GM18498 (cell line): ENCODE measurements around the gene CEP170B.
A peak's percentile ranks its signal among the peaks of the same experiment; 100 is the strongest.

Experiments
- ATAC-seq: cut with Tn5 transposase; IDR thresholded peaks from one replicate; pipeline ENCODE4 v1.9.1; 2021; ENCODE audit warnings: mild to moderate bottlenecking, moderate library complexity; ENCODE audit not compliant: unreplicated experiment

CEP170B gene

GRCh38 chr14:104929268-104930230 lies 64.5 kb downstream of the CEP170B start:
- no peak for ATAC-seq

GRCh38 chr14:104930526-104931303 lies 65.6 kb downstream of the CEP170B start:
- ATAC-seq = no peak

GRCh38 chr14:104931304-104931770 lies 66.3 kb downstream of the CEP170B start:
- ATAC-seq = no peak

- no peak for ATAC-seq
Observed at GRCh38 chr14:104931771-104932675, 67.0 kb downstream of the CEP170B start.

- peak; percentile 75 for ATAC-seq
Observed at GRCh38 chr14:104932676-104933631, 67.9 kb downstream of the CEP170B start.

- no peak for ATAC-seq
Observed at GRCh38 chr14:104933746-104934733, 69.0 kb downstream of the CEP170B start.

GRCh38 chr14:104935026-104935650 lies 70.1 kb downstream of the CEP170B start:
- ATAC-seq = no peak

- no peak for ATAC-seq
Observed at GRCh38 chr14:104935955-104936354, 70.9 kb downstream of the CEP170B start.

GRCh38 chr14:104936361-104937155 lies 71.5 kb downstream of the CEP170B start:
- ATAC-seq = no peak

GRCh38 chr14:104937161-104937560 lies 72.1 kb downstream of the CEP170B start:
- no peak for ATAC-seq

GRCh38 chr14:104937694-104938365 lies 72.8 kb downstream of the CEP170B start:
- ATAC-seq = no peak

- ATAC-seq = no peak
Observed at GRCh38 chr14:104938436-104938835, 73.4 kb downstream of the CEP170B start.

GRCh38 chr14:104938960-104939359 lies 73.9 kb downstream of the CEP170B start:
- ATAC-seq = no peak

GRCh38 chr14:104939666-104940410 lies 74.8 kb downstream of the CEP170B start:
- ATAC-seq = no peak

- ATAC-seq = no peak
Observed at GRCh38 chr14:104940526-104941150, 75.6 kb downstream of the CEP170B start.
